Measurements from ENCODE around the gene LRP5. TPM values are rescaled to one million over a fixed set of nuclear protein-coding genes. Genes with fewer than 3 reads are reported as not detected.

LRP5 gene
- total RNA-seq, 4 donors from 2014 or later: 32.6 to 68.9 (median 42.5) TPM

- no peak overlapping the region for H3K4me3 ChIP-seq
- ATAC-seq: no peak
- 62 to 74% methylated on average over 4 to 5 of the region's 6 CpGs for WGBS, 2 donors (ENCODE audit: low coverage in 1 of 2)
- no peak for TF ChIP-seq EP300 (IDR thresholded peaks at IDR 0.05)
- no peak for TF ChIP-seq POLR2A (IDR thresholded peaks at IDR 0.05)
- TF ChIP-seq CTCF (IDR thresholded peaks at IDR 0.05): no peak
- TF ChIP-seq POLR2AphosphoS5 (IDR thresholded peaks at IDR 0.05): no peak
- H3K27me3 ChIP-seq: no peaks in the 10 kb centered on the region
- H3K36me3 ChIP-seq: no peaks in the 10 kb centered on the region
- H3K9me3 ChIP-seq: peaks cover 0 to 4% (median 0%) of the 10 kb centered on the region in 3 donors
- peak overlapping the region; percentile 18 to 76 (median 52) for H3K27ac ChIP-seq
- H3K4me1 ChIP-seq: peaks cover 15 to 62% (median 21%) of the 10 kb centered on the region in 3 donors
Measured at GRCh38 chr11:68481579-68482240, 169.3 kb downstream of the LRP5 start.

- Histone ChIP-seq H3K4me1 (peaks cover 0 to 49% (median 3%) of the 10 kb centered on the region in 3 donors), H3K36me3 (no peaks in the 10 kb centered on the region), H3K4me3 (no peak overlapping the region), H3K27me3 (no peaks in the 10 kb centered on the region), H3K9me3 (peaks cover 0 to 4% (median 0%) of the 10 kb centered on the region in 3 donors), H3K27ac (no peak overlapping the region)
- ATAC-seq: no peak
- WGBS, 2 donors (ENCODE audit: low coverage in 1 of 2): 100% methylated on average over 1 of the region's 1 CpG
- TF ChIP-seq POLR2AphosphoS5 (IDR thresholded peaks at IDR 0.05) (no peak), EP300 (IDR thresholded peaks at IDR 0.05) (no peak), CTCF (IDR thresholded peaks at IDR 0.05) (no peak), POLR2A (IDR thresholded peaks at IDR 0.05) (no peak)
Measured at GRCh38 chr11:68488623-68489022, 176.2 kb downstream of the LRP5 start.

GRCh38 chr11:68495220-68495729, 182.9 kb downstream of the LRP5 start:
- 61 to 73% methylated on average over 3 of the region's 3 CpGs for WGBS, 2 donors (ENCODE audit: low coverage in 1 of 2)
- no peak for ATAC-seq

GRCh38 chr11:68495872-68496271, 183.5 kb downstream of the LRP5 start:
- 83% methylated on average over 3 of the region's 3 CpGs; no CpG with 5 or more reads in 1 of the 2 donors for WGBS, 2 donors (ENCODE audit: low coverage in 1 of 2)
- no peaks in the 10 kb centered on the region for H3K27me3 ChIP-seq
- peaks cover 19 to 75% (median 19%) of the 10 kb centered on the region in 3 donors for H3K4me1 ChIP-seq
- TF ChIP-seq POLR2AphosphoS5 (IDR thresholded peaks at IDR 0.05) (no peak), CTCF (IDR thresholded peaks at IDR 0.05) (no peak)
- no peak for ATAC-seq
- H3K27ac ChIP-seq: no peak overlapping the region
- no peak overlapping the region for H3K4me3 ChIP-seq
- H3K9me3 ChIP-seq: no peaks in the 10 kb centered on the region
- no peaks in the 10 kb centered on the region for H3K36me3 ChIP-seq

More at GRCh38 chr11:68495220-68495729, 182.9 kb downstream of the LRP5 start:
- no peaks in the 10 kb centered on the region for H3K36me3 ChIP-seq
- H3K9me3 ChIP-seq: no peaks in the 10 kb centered on the region
- H3K27ac ChIP-seq: no peak overlapping the region
- H3K4me1 ChIP-seq: peaks cover 17 to 75% (median 21%) of the 10 kb centered on the region in 3 donors
- TF ChIP-seq EP300 (IDR thresholded peaks at IDR 0.05) (no peak), POLR2AphosphoS5 (IDR thresholded peaks at IDR 0.05) (no peak), POLR2A (IDR thresholded peaks at IDR 0.05) (no peak), CTCF (IDR thresholded peaks at IDR 0.05) (no peak)
- H3K27me3 ChIP-seq: no peaks in the 10 kb centered on the region
- no peak overlapping the region for H3K4me3 ChIP-seq

GRCh38 chr11:68497761-68498160, 185.4 kb downstream of the LRP5 start:
- 44% methylated on average over 2 of the region's 2 CpGs; no CpG with 5 or more reads in 1 of the 2 donors for WGBS, 2 donors (ENCODE audit: low coverage in 1 of 2)
- Histone ChIP-seq H3K9me3 (no peaks in the 10 kb centered on the region), H3K27me3 (no peaks in the 10 kb centered on the region), H3K27ac (no peak overlapping the region), H3K4me1 (peaks cover 19 to 75% (median 20%) of the 10 kb centered on the region in 3 donors), H3K4me3 (no peak overlapping the region), H3K36me3 (no peaks in the 10 kb centered on the region)
- no peak for TF ChIP-seq POLR2AphosphoS5 (IDR thresholded peaks at IDR 0.05)
- ATAC-seq: no peak

Measured in gastroesophageal sphincter (tissue), 4 donors.